ENCODE results near the gene ADAM10. TPM values are rescaled to one million over a fixed set of nuclear protein-coding genes. Genes with fewer than 3 reads are reported as not detected.

The ADAM10 gene
- total RNA-seq, 1 donor from 2014 or later: 106 TPM

- DNase-seq (ENCODE audit: low read depth): no peak
- TF ChIP-seq CTCF (conservative IDR thresholded peaks at IDR 0.05; ENCODE audit: low read depth, low read length): no peak
- no peak overlapping the region for H3K4me3 ChIP-seq (ENCODE audit: low read depth, low read length)
Measured at GRCh38 chr15:58698887-58699641, 50.4 kb downstream of the ADAM10 start.

DNA sequence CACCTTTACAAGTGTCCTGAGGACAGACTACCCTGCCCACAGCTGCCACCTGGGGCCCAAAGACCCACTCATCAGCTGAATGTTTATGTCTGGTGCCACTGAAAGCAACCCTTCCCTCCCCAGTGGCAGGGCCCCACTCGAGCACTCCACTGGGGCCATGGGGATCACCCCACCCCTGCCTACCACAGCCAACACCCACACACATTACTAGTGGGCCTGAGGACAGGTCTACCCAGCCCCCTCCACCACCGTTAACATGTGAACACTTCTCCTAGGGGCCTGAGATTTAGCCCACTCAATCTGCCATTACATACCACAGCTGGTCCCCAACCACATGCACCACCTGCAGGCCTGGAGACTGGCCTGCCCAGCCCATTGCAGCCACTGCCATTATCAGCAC lies 52.3 kb downstream of the ADAM10 start:
- no peak for TF ChIP-seq CTCF (conservative IDR thresholded peaks at IDR 0.05; ENCODE audit: low read depth, low read length)
- H3K4me3 ChIP-seq (ENCODE audit: low read depth, low read length): no peak overlapping the region
- DNase-seq (ENCODE audit: low read depth): no peak

DNA sequence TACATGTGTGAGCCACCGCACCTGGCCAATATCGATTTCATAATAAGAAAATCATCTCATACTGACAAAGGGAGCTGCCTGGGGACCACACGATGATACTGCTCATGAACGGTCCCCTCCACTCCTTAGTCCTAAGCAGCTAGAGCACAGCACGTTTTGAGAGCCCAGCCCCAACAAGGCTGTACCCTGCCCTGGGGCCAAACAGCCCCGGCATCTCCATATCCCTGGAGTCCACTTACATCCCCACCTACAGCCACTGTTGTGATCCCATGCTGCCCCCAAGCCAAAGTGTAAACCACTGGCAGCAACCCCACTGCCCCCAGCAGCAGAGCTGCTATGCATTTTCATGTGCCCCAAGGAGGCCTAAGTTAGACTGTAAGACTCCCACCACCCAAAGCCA lies 52.8 kb downstream of the ADAM10 start:
- no peak for TF ChIP-seq CTCF (conservative IDR thresholded peaks at IDR 0.05; ENCODE audit: low read depth, low read length)
- DNase-seq (ENCODE audit: low read depth): no peak
- H3K4me3 ChIP-seq (ENCODE audit: low read depth, low read length): no peak overlapping the region

GRCh38 chr15:58694641-58695398 lies 54.7 kb downstream of the ADAM10 start:
- TF ChIP-seq CTCF (conservative IDR thresholded peaks at IDR 0.05; ENCODE audit: low read depth, low read length): no peak
- H3K4me3 ChIP-seq (ENCODE audit: low read depth, low read length): no peak overlapping the region
- DNase-seq (ENCODE audit: low read depth): no peak

GRCh38 chr15:58690703-58691102 lies 58.8 kb downstream of the ADAM10 start:
- no peak overlapping the region for H3K4me3 ChIP-seq (ENCODE audit: low read depth, low read length)
- no peak for TF ChIP-seq CTCF (conservative IDR thresholded peaks at IDR 0.05; ENCODE audit: low read depth, low read length)
- no peak for DNase-seq (ENCODE audit: low read depth)

GRCh38 chr15:58689646-58690045 lies 59.9 kb downstream of the ADAM10 start:
- no peak overlapping the region for H3K4me3 ChIP-seq (ENCODE audit: low read depth, low read length)
- DNase-seq (ENCODE audit: low read depth): no peak
- TF ChIP-seq CTCF (conservative IDR thresholded peaks at IDR 0.05; ENCODE audit: low read depth, low read length): no peak

All from epithelial cell of proximal tubule (primary cell).